HCT116 (cell line): ENCODE results near the gene GCLC. TPM values are rescaled to one million over a fixed set of nuclear protein-coding genes. Genes with fewer than 3 reads are reported as not detected.

Experiments
- ATAC-seq: fragments of 200-7000 bp; cut with Tn5 transposase; 2 replicates; pipeline ENCODE4 v1.9.1; 2020; ENCODE audit warnings: mild to moderate bottlenecking, moderate library complexity
- BruUV-seq: library from RNA; stranded (reverse); fragments of 400-500 nt; replicated peaks from 2 replicates; lab custom pipeline; 2021; lab: Mats Ljungman, UMichigan
- CTCF ChIA-PET: fragments of 300-600 bp; sonication (Branson Sonifier 250); formaldehyde crosslinking; loops from one replicate; lab custom pipeline; 2021; ENCODE audit warnings: antibody characterized with exemption; lab: Charles Lee
- POLR2A ChIA-PET: fragments of 300-600, 350-600 bp; sonication (Branson Sonifier 250); formaldehyde crosslinking; loops from one replicate; lab custom pipeline; 2021; ENCODE audit warnings: antibody characterized with exemption; lab: Charles Lee
- RAD21 ChIA-PET, 2 experiments: fragments of 300-600 bp; sonication (Branson Sonifier 250); formaldehyde crosslinking; loops; one replicate each; lab custom pipeline; 2023; ENCODE audit warnings: low total read pairs in 2 of 2; ENCODE audit not compliant: uncharacterized antibody in 2 of 2, unreplicated experiment in 2 of 2, low non-redundant PET in 1 of 2; lab: Charles Lee
- DNase-seq: peaks from one replicate; pipeline ENCODE4 v3.0.0-alpha.2; 2010; ENCODE audit warnings: low read depth, low spot score
- H2AFZ ChIP-seq: fragments of 200-600 bp; shearing (Covaris generic), sonication (generic); 2 replicates; pipeline ENCODE4 v1.6.1; 2017; ENCODE audit warnings: low read depth, mixed run types, mixed read lengths, antibody characterized with exemption, low read length; ENCODE audit not compliant: poor library complexity, severe bottlenecking
- H3K27ac ChIP-seq: 2 replicates; pipeline ENCODE4 v1.5.1; 2012; ENCODE audit warnings: low read depth, low read length
- H3K27me3 ChIP-seq: fragments of 200-600 bp; sonication (generic); 2 replicates; pipeline ENCODE4 v1.6.1; 2016; ENCODE audit warnings: mixed run types, low read length, mixed read lengths; ENCODE audit not compliant: insufficient read depth
- H3K36me3 ChIP-seq, 2 experiments: fragments of 200-500 bp in 1 of 2; fragments of 200-600 bp in 1 of 2; sonication (Bioruptor generic) in 1 of 2; sonication (generic) in 1 of 2; 2 replicates each; pipeline versions ENCODE4 v1.5.1 to v1.6.1; 2014 to 2016; ENCODE audit warnings: low read length in 2 of 2, inconsistent platforms in 1 of 2, mixed read lengths in 1 of 2, mixed run types in 1 of 2; ENCODE audit not compliant: insufficient read depth in 2 of 2, control insufficient read depth in 1 of 2
- H3K4me1 ChIP-seq, 2 experiments: fragments of 200-600 bp in 1 of 2; sonication (generic) in 1 of 2; 2 replicates each; pipeline versions ENCODE4 v1.5.1 to v1.6.1; 2012 to 2017; ENCODE audit warnings: low read length in 2 of 2, inconsistent platforms in 1 of 2, mild to moderate bottlenecking in 1 of 2, mixed read lengths in 1 of 2, mixed run types in 1 of 2, moderate library complexity in 1 of 2; ENCODE audit not compliant: insufficient read depth in 2 of 2, control insufficient read depth in 1 of 2
- H3K4me2 ChIP-seq: fragments of 200-600 bp; sonication (generic); 2 replicates; pipeline ENCODE4 v1.6.1; 2017; ENCODE audit warnings: mixed run types, low read length, mixed read lengths
- H3K4me3 ChIP-seq, 2 experiments: fragments of 200-600 bp in 1 of 2; sonication (generic) in 1 of 2; replicated peaks in 1 of 2; 2 replicates each; pipeline ENCODE4 v1.5.1; 2011 to 2016; ENCODE audit warnings: low read length in 2 of 2, control low read depth in 1 of 2, low read depth in 1 of 2, mild to moderate bottlenecking in 1 of 2, mixed read lengths in 1 of 2, mixed run types in 1 of 2
- H3K79me2 ChIP-seq: fragments of 200-600 bp; sonication (generic); 2 replicates; pipeline ENCODE4 v1.6.1; 2017; ENCODE audit warnings: mild to moderate bottlenecking, mixed run types, low read length, moderate library complexity, mixed read lengths; ENCODE audit not compliant: insufficient read depth
- H3K9ac ChIP-seq: fragments of 200-600 bp; sonication (generic); 2 replicates; pipeline ENCODE4 v1.6.1; 2016; ENCODE audit warnings: low read length, mixed read lengths
- H3K9me2 ChIP-seq: fragments of 200-600 bp; sonication (generic), shearing (Covaris generic); 2 replicates; pipeline ENCODE4 v1.6.1; 2017; ENCODE audit warnings: mixed run types, mild to moderate bottlenecking, moderate library complexity; ENCODE audit not compliant: insufficient read depth
- H3K9me3 ChIP-seq, 2 experiments: fragments of 200-500 bp in 1 of 2; fragments of 200-600 bp in 1 of 2; sonication (Bioruptor generic) in 1 of 2; sonication (generic) in 1 of 2; 2 replicates each; pipeline ENCODE4 v1.6.1; 2014 to 2017; ENCODE audit warnings: low read length in 2 of 2, mixed read lengths in 2 of 2, inconsistent platforms in 1 of 2, low read depth in 1 of 2, mild to moderate bottlenecking in 1 of 2, mixed run types in 1 of 2, moderate library complexity in 1 of 2; ENCODE audit not compliant: control insufficient read depth in 1 of 2, insufficient read depth in 1 of 2
- H4K20me1 ChIP-seq: fragments of 200-600 bp; sonication (generic), shearing (Covaris generic); 2 replicates; pipeline ENCODE4 v1.6.1; 2017; ENCODE audit warnings: mixed run types, mild to moderate bottlenecking, moderate library complexity; ENCODE audit not compliant: insufficient read depth
- EGR1 ChIP-seq: IDR thresholded peaks from 2 replicates; pipeline ENCODE4 v1.6.1; 2012; ENCODE audit warnings: low read depth
- ELF1 ChIP-seq: IDR thresholded peaks from 2 replicates; pipeline ENCODE4 v1.6.1; 2012; ENCODE audit warnings: low read depth, borderline replicate concordance
- EZH2 ChIP-seq: fragments of 200-600 bp; sonication (generic); IDR thresholded peaks from 2 replicates; pipeline ENCODE4 v1.6.1; 2017; ENCODE audit warnings: antibody characterized with exemption, mixed run types
- POLR2AphosphoS5 ChIP-seq: IDR thresholded peaks from 2 replicates; pipeline ENCODE4 v1.6.1; 2011; ENCODE audit warnings: mild to moderate bottlenecking, low read depth, low read length, moderate library complexity
- SIN3A ChIP-seq: IDR thresholded peaks from 2 replicates; pipeline ENCODE4 v1.6.1; 2012; ENCODE audit warnings: low read depth
- SP1 ChIP-seq: IDR thresholded peaks from 2 replicates; pipeline ENCODE4 v1.6.1; 2012; ENCODE audit warnings: low read depth
- YY1 ChIP-seq: IDR thresholded peaks from 2 replicates; pipeline ENCODE4 v1.6.1; 2011; ENCODE audit warnings: low read length, low read depth, moderate library complexity, mild to moderate bottlenecking; ENCODE audit not compliant: insufficient replicate concordance; ENCODE audit errors: extremely low read depth
- intact Hi-C: fragments of 100-400 bp; cut with micrococcal nuclease; formaldehyde crosslinking; loops from 2 replicates; pipeline ENCODE4 v1.10.0; 2022
- total RNA-seq: library from RNA; stranded (reverse); gene quantifications from one replicate; pipeline ENCODE4 v1.2.1, GENCODE V29; 2021; ENCODE audit not compliant: unreplicated experiment
- TF ChIP-seq, protein P1 (sequence below): IDR thresholded peaks from 2 replicates; pipeline ENCODE4 v1.6.1; 2011; ENCODE audit warnings: mild to moderate bottlenecking, low read length, moderate library complexity; ENCODE audit not compliant: insufficient replicate concordance; ENCODE audit errors: extremely low read depth
- TF ChIP-seq, protein P2 (sequence below), 3 experiments: fragments of 200-600 bp in 1 of 3; sonication (generic) in 1 of 3; IDR thresholded peaks in 2 of 3; conservative IDR thresholded peaks in 1 of 3; 2 replicates each; pipeline ENCODE4 v1.5.1; 2012 to 2017; ENCODE audit warnings: low read depth in 2 of 3, low read length in 2 of 3, antibody characterized with exemption in 1 of 3, borderline replicate concordance in 1 of 3, control low read depth in 1 of 3, mild to moderate bottlenecking in 1 of 3, mixed read lengths in 1 of 3, mixed run types in 1 of 3, moderate library complexity in 1 of 3; ENCODE audit not compliant: insufficient read depth in 1 of 3

Gene GCLC
- total RNA-seq, 1 experiment from 2014 or later = 72.0 TPM

DNA sequence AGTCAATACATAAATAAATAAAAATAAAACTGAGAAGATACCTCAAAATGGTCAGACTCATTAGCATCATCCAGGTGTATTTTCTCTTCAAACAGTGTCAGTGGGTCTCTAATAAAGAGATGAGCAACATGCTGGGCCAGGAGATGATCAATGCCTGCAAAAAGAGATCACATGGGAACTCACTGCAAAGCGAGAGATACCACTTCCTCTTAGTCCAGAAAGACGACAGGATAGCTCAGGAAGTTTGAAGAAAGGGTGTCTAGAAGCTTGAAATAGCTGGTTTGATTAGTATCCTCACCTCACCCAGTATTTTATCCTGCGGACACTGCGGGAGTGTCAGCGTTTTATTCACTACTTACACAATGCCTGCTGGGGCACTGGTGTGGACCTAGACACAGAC is 38.0 kb downstream of the GCLC start:
- CTCF ChIA-PET = no interaction called here
- no TSS peak for BruUV-seq

More for the DNA sequence above, 38.0 kb downstream of the GCLC start:
- H3K9me2 ChIP-seq = no peaks in the 10 kb centered on the region
- H3K27me3 ChIP-seq = no peaks in the 10 kb centered on the region
- DNase-seq (no peak), ATAC-seq (no peak)
- H3K27ac ChIP-seq = no peak overlapping the region
- no peaks in the 10 kb centered on the region for H3K9me3 ChIP-seq
- no peaks in the 10 kb centered on the region for H4K20me1 ChIP-seq
- no peak overlapping the region for H3K4me2 ChIP-seq
- H2AFZ ChIP-seq = no peak overlapping the region
- no peaks in the 10 kb centered on the region for H3K79me2 ChIP-seq
- RAD21 ChIA-PET = no interaction called here
- no peak for TF ChIP-seq SP1
- no peak for TF ChIP-seq EZH2
- no peak for TF ChIP-seq SIN3A
- TF ChIP-seq, protein P1, sequence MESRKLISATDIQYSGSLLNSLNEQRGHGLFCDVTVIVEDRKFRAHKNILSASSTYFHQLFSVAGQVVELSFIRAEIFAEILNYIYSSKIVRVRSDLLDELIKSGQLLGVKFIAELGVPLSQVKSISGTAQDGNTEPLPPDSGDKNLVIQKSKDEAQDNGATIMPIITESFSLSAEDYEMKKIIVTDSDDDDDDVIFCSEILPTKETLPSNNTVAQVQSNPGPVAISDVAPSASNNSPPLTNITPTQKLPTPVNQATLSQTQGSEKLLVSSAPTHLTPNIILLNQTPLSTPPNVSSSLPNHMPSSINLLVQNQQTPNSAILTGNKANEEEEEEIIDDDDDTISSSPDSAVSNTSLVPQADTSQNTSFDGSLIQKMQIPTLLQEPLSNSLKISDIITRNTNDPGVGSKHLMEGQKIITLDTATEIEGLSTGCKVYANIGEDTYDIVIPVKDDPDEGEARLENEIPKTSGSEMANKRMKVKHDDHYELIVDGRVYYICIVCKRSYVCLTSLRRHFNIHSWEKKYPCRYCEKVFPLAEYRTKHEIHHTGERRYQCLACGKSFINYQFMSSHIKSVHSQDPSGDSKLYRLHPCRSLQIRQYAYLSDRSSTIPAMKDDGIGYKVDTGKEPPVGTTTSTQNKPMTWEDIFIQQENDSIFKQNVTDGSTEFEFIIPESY = no peak
- TF ChIP-seq POLR2AphosphoS5 = no peak
- no peak for TF ChIP-seq YY1
- TF ChIP-seq, protein P2, sequence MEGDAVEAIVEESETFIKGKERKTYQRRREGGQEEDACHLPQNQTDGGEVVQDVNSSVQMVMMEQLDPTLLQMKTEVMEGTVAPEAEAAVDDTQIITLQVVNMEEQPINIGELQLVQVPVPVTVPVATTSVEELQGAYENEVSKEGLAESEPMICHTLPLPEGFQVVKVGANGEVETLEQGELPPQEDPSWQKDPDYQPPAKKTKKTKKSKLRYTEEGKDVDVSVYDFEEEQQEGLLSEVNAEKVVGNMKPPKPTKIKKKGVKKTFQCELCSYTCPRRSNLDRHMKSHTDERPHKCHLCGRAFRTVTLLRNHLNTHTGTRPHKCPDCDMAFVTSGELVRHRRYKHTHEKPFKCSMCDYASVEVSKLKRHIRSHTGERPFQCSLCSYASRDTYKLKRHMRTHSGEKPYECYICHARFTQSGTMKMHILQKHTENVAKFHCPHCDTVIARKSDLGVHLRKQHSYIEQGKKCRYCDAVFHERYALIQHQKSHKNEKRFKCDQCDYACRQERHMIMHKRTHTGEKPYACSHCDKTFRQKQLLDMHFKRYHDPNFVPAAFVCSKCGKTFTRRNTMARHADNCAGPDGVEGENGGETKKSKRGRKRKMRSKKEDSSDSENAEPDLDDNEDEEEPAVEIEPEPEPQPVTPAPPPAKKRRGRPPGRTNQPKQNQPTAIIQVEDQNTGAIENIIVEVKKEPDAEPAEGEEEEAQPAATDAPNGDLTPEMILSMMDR (IDR thresholded peaks at IDR 0.05 in 2 of 3, conservative IDR thresholded peaks at IDR 0.05 in 1 of 3; ENCODE audit: borderline replicate concordance in 1 of 3, insufficient read depth in 1 of 3, low read depth in 2 of 3, low read length in 2 of 3) = no peak
- no peak for TF ChIP-seq ELF1
- TF ChIP-seq EGR1 = no peak
- TF ChIP-seq, all 23 proteins: peak for 0
- Histone ChIP-seq H3K4me3 (no peak overlapping the region), H3K36me3 (peaks cover 21 to 49% of the 10 kb centered on the region in 2 experiments), H3K4me1 (no peaks in the 10 kb centered on the region), H3K9ac (no peak overlapping the region)
- intact Hi-C loops = no loop called here
- POLR2A ChIA-PET = no interaction called here
